Esophagus squamous epithelium (tissue), 4 donors: Measurements from ENCODE around the gene UBR4.

Experiments
- POLR2A ChIP-seq, 4 donors: fragments of 450-650 bp; IDR thresholded peaks; one replicate each; pipeline ENCODE4 v1.6.1; 2017; ENCODE audit warnings: antibody characterized with exemption in 4 of 4, mild to moderate bottlenecking in 4 of 4, moderate library complexity in 3 of 4
- TF ChIP-seq, protein P1 (sequence below), 6 experiments: fragments of 450-650 bp in 4 of 6; fragments of 200-600 bp in 2 of 6; sonication (generic) in 2 of 6; IDR thresholded peaks; one replicate each; pipeline ENCODE4 v1.5.1; 2016 to 2019; ENCODE audit warnings: antibody characterized with exemption in 6 of 6, mild to moderate bottlenecking in 4 of 6, moderate library complexity in 4 of 6

DNA sequence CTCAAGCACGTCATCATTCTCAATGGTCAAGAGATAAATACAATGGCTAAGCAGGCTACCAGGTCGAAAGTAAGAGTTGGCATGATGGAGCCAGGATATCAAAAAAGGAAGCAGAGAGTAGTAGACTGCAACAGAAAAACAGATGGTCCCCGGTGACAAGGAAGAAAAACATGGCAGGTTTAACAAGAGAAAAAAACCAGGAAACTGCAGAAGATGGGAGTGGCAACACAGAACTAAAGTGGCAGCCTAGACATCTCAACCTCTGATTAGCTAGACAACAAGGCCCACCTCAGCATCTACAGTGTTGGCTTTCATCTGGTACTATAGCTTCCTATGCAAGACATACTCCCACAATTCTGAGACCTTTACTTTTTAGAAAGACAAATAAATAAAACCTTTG is 3.1 kb downstream of the UBR4 start:
- TF ChIP-seq, protein P1, sequence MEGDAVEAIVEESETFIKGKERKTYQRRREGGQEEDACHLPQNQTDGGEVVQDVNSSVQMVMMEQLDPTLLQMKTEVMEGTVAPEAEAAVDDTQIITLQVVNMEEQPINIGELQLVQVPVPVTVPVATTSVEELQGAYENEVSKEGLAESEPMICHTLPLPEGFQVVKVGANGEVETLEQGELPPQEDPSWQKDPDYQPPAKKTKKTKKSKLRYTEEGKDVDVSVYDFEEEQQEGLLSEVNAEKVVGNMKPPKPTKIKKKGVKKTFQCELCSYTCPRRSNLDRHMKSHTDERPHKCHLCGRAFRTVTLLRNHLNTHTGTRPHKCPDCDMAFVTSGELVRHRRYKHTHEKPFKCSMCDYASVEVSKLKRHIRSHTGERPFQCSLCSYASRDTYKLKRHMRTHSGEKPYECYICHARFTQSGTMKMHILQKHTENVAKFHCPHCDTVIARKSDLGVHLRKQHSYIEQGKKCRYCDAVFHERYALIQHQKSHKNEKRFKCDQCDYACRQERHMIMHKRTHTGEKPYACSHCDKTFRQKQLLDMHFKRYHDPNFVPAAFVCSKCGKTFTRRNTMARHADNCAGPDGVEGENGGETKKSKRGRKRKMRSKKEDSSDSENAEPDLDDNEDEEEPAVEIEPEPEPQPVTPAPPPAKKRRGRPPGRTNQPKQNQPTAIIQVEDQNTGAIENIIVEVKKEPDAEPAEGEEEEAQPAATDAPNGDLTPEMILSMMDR (IDR thresholded peaks at IDR 0.05): no peak
- TF ChIP-seq POLR2A (IDR thresholded peaks at IDR 0.05): no peak
